Measurements from ENCODE around the gene C19orf47. TPM values are rescaled to one million over a fixed set of nuclear protein-coding genes. Genes with fewer than 3 reads are reported as not detected.

The C19orf47 gene
- total RNA-seq, 3 donors from 2014 or later (not counting 1 experiment from before 2014, with no cell fraction given), result 15.2 to 20.2 (median 16.1) TPM

DNA sequence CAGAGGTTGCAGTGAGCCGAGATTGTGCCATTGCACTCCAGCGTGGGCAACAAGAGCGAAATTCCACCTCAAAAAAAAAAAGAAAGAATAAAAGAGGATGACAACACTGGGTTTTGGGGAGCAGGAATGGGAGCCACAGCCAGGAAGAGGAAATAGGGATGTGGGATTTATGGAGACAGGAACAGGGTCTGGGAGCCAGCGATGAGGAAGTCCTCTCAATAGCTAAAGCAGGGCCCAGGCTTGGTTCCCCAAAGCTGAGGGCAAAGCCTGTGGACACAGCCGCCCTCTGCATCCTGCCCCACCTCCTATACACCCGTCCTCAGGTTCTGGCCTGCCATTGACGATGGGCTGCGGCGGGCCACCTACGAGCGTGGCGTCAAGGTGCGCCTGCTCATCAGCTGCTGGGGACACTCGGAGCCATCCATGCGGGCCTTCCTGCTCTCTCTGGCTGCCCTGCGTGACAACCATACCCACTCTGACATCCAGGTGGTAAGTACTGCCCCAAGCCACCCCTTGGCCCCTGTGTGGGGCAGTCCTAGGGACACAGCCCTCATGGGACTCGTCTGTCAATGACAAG, 28.2 kb upstream of the C19orf47 start:
- Histone ChIP-seq H3K4me1 (ENCODE audit: control insufficient read depth, insufficient read depth, low read length) (no peaks in the 10 kb centered on the region), H3K9me3 (ENCODE audit: control insufficient read depth, insufficient read depth, low read length) (no peaks in the 10 kb centered on the region), H3K4me3 (ENCODE audit: low read length) (no peak overlapping the region), H3K36me3 (ENCODE audit: control insufficient read depth, insufficient read depth, low read length) (peaks cover 20% of the 10 kb centered on the region), H3K27me3 (ENCODE audit: control insufficient read depth, insufficient read depth, low read length) (no peaks in the 10 kb centered on the region), H3K27ac (ENCODE audit: low read length) (no peak overlapping the region)
- ATAC-seq (no peak), DNase-seq (no peak)
- H3K4me3 Mint-ChIP-seq, result no peak overlapping the region
- no peaks in the 10 kb centered on the region for H3K36me3 Mint-ChIP-seq
- H3K27ac Mint-ChIP-seq, result no peak overlapping the region
- H3K4me1 Mint-ChIP-seq, result peaks cover 0 to 5% of the 10 kb centered on the region in 2 donors
- no peaks in the 10 kb centered on the region for H3K27me3 Mint-ChIP-seq (ENCODE audit: low read depth in 2 of 2)
- H3K9me3 Mint-ChIP-seq, result no peaks in the 10 kb centered on the region
- WGBS (ENCODE audit: insufficient coverage), result 96% methylated on average over 16 of the region's 17 CpGs
- intact Hi-C loops (cut with micrococcal nuclease), result no loop called here
- TF ChIP-seq, protein P1, sequence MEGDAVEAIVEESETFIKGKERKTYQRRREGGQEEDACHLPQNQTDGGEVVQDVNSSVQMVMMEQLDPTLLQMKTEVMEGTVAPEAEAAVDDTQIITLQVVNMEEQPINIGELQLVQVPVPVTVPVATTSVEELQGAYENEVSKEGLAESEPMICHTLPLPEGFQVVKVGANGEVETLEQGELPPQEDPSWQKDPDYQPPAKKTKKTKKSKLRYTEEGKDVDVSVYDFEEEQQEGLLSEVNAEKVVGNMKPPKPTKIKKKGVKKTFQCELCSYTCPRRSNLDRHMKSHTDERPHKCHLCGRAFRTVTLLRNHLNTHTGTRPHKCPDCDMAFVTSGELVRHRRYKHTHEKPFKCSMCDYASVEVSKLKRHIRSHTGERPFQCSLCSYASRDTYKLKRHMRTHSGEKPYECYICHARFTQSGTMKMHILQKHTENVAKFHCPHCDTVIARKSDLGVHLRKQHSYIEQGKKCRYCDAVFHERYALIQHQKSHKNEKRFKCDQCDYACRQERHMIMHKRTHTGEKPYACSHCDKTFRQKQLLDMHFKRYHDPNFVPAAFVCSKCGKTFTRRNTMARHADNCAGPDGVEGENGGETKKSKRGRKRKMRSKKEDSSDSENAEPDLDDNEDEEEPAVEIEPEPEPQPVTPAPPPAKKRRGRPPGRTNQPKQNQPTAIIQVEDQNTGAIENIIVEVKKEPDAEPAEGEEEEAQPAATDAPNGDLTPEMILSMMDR (IDR thresholded peaks at IDR 0.05), result no peak

- no peaks in the 10 kb centered on the region for H3K9me3 ChIP-seq (ENCODE audit: control insufficient read depth, insufficient read depth, low read length)
- H3K4me3 ChIP-seq (ENCODE audit: low read length), result no peak overlapping the region
- intact Hi-C loops (cut with micrococcal nuclease), result no loop called here
- peaks cover 27% of the 10 kb centered on the region for H3K36me3 ChIP-seq (ENCODE audit: control insufficient read depth, insufficient read depth, low read length)
- Mint-ChIP-seq H3K4me1 (peaks cover 0 to 5% of the 10 kb centered on the region in 2 donors), H3K36me3 (no peaks in the 10 kb centered on the region), H3K27me3 (ENCODE audit: low read depth in 2 of 2) (no peaks in the 10 kb centered on the region), H3K9me3 (no peaks in the 10 kb centered on the region), H3K4me3 (no peak overlapping the region), H3K27ac (peak overlapping the region in 1 of 2 donors; percentile 23)
- ATAC-seq (no peak), DNase-seq (no peak)
- H3K27me3 ChIP-seq (ENCODE audit: control insufficient read depth, insufficient read depth, low read length), result no peaks in the 10 kb centered on the region
- TF ChIP-seq, protein P1 (IDR thresholded peaks at IDR 0.05), result no peak
- WGBS (ENCODE audit: insufficient coverage), result 99% methylated on average over 7 of the region's 7 CpGs
- no peak overlapping the region for H3K27ac ChIP-seq (ENCODE audit: low read length)
- no peaks in the 10 kb centered on the region for H3K4me1 ChIP-seq (ENCODE audit: control insufficient read depth, insufficient read depth, low read length)
Observed at GRCh38 chr19:40374084-40374483, 25.9 kb upstream of the C19orf47 start.

GRCh38 chr19:40371802-40372122, 23.6 kb upstream of the C19orf47 start:
- Histone ChIP-seq H3K4me1 (ENCODE audit: control insufficient read depth, insufficient read depth, low read length) (no peaks in the 10 kb centered on the region), H3K4me3 (ENCODE audit: low read length) (no peak overlapping the region), H3K27me3 (ENCODE audit: control insufficient read depth, insufficient read depth, low read length) (no peaks in the 10 kb centered on the region), H3K27ac (ENCODE audit: low read length) (no peak overlapping the region), H3K36me3 (ENCODE audit: control insufficient read depth, insufficient read depth, low read length) (peaks cover 36% of the 10 kb centered on the region), H3K9me3 (ENCODE audit: control insufficient read depth, insufficient read depth, low read length) (no peaks in the 10 kb centered on the region)
- WGBS (ENCODE audit: insufficient coverage), result 97% methylated on average over 5 of the region's 5 CpGs
- no peak for DNase-seq
- intact Hi-C loops (cut with micrococcal nuclease), result no loop called here
- H3K27me3 Mint-ChIP-seq (ENCODE audit: low read depth in 2 of 2), result no peaks in the 10 kb centered on the region
- no peaks in the 10 kb centered on the region for H3K36me3 Mint-ChIP-seq
- ATAC-seq, result no peak
- no peak overlapping the region for H3K27ac Mint-ChIP-seq
- TF ChIP-seq, protein P1 (IDR thresholded peaks at IDR 0.05), result no peak
- no peak overlapping the region for H3K4me3 Mint-ChIP-seq
- peaks cover 0 to 5% of the 10 kb centered on the region in 2 donors for H3K4me1 Mint-ChIP-seq
- no peaks in the 10 kb centered on the region for H3K9me3 Mint-ChIP-seq
